SH-SY5Y (cell line): ENCODE results near the gene IFT88.

ENCODE experiments used
- GATA2 ChIP-seq: IDR thresholded peaks from 2 replicates; pipeline ENCODE4 v1.6.1; 2011; ENCODE audit warnings: mild to moderate bottlenecking, low read depth, low read length
- GATA3 ChIP-seq: IDR thresholded peaks from 2 replicates; pipeline ENCODE4 v1.6.1; 2011; ENCODE audit warnings: low read depth, mild to moderate bottlenecking, low read length, moderate library complexity

DNA sequence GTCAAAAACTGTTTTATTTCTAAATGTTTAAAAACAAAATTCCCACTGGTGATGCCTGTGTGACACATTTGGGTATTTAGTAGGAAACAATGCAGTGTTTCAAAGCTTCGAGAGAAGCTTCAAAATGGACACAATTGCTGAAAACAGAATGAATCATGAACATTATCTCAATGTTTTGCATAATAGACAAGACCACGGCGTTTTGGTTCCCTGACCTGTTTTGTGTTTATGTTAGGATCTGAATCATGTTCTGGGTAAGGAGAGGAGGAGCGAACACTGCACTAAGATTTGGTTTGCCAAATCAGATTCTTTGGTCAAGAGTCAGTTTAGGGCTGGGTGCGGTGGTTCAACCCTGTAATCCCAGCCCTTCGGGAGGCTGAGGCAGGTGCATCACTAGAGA, 42.2 kb downstream of the IFT88 start:
- TF ChIP-seq GATA3 (no peak), GATA2 (no peak)
